ENCODE results near the gene FAM47E.

DNA sequence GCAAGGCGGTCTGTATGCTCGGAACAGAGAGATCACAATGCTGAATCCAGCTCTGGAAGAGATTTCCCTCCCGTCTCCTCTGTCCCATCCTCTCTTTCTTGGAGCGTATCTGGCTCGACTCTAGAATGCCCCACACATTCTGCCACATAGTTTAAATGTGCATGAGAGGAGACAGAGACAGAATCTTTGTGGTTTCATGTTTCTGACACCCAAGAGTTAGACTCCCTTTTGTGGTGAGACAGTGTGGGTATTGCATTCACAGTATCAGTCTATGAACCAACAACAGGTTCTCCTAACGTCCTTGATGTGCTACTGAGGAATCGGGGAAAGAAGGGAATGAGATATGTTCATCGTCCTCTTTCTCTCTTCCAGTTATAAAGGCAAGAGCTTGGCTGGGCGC lies 25.3 kb downstream of the FAM47E start:
- TF ChIP-seq, protein P1, sequence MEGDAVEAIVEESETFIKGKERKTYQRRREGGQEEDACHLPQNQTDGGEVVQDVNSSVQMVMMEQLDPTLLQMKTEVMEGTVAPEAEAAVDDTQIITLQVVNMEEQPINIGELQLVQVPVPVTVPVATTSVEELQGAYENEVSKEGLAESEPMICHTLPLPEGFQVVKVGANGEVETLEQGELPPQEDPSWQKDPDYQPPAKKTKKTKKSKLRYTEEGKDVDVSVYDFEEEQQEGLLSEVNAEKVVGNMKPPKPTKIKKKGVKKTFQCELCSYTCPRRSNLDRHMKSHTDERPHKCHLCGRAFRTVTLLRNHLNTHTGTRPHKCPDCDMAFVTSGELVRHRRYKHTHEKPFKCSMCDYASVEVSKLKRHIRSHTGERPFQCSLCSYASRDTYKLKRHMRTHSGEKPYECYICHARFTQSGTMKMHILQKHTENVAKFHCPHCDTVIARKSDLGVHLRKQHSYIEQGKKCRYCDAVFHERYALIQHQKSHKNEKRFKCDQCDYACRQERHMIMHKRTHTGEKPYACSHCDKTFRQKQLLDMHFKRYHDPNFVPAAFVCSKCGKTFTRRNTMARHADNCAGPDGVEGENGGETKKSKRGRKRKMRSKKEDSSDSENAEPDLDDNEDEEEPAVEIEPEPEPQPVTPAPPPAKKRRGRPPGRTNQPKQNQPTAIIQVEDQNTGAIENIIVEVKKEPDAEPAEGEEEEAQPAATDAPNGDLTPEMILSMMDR (conservative IDR thresholded peaks at IDR 0.05; ENCODE audit: low read length) = no peak
- TF ChIP-seq EZH2phosphoT487 (IDR thresholded peaks at IDR 0.05; ENCODE audit: borderline replicate concordance) = no peak
